WTC11 (cell line): ENCODE data around the gene TAPBP. TPM values are rescaled to one million over a fixed set of nuclear protein-coding genes. Genes with fewer than 3 reads are reported as not detected.
A peak's percentile ranks its signal among the peaks of the same experiment; 100 is the strongest.

ENCODE experiments used
- CREB1 ChIP-seq: sonication (generic); formaldehyde crosslinking; IDR thresholded peaks from 2 replicates; pipeline ENCODE4 v1.8.0; 2023; ENCODE audit warnings: mild to moderate bottlenecking, missing genetic modification reagents
- E2F1 ChIP-seq: sonication (generic); formaldehyde crosslinking; IDR thresholded peaks from 2 replicates; pipeline ENCODE4 v1.8.0; 2022; ENCODE audit warnings: mild to moderate bottlenecking, missing genetic modification reagents
- ELF4 ChIP-seq: sonication (generic); formaldehyde crosslinking; IDR thresholded peaks from 2 replicates; pipeline ENCODE4 v1.8.1; 2022; ENCODE audit warnings: low read depth, mild to moderate bottlenecking, moderate library complexity, missing genetic modification reagents
- ESRRA ChIP-seq: sonication (generic); formaldehyde crosslinking; IDR thresholded peaks from 2 replicates; pipeline ENCODE4 v1.8.1; 2022; ENCODE audit warnings: mild to moderate bottlenecking, missing genetic modification reagents, borderline replicate concordance
- GRHL2 ChIP-seq: fragments of 250-450 bp; sonication (Bioruptor Pico); IDR thresholded peaks from 2 replicates; pipeline ENCODE4 v1.8.0; 2022; ENCODE audit warnings: mild to moderate bottlenecking, moderate library complexity; ENCODE audit not compliant: insufficient replicate concordance, severe bottlenecking
- HMGA2 ChIP-seq: fragments of 250-450 bp; sonication (Bioruptor Pico); IDR thresholded peaks from 2 replicates; pipeline ENCODE4 v1.4.0; 2021; ENCODE audit warnings: mild to moderate bottlenecking, moderate library complexity
- JAZF1 ChIP-seq: fragments of 250-450 bp; sonication (Bioruptor Pico); IDR thresholded peaks from 2 replicates; pipeline ENCODE4 v1.9.0; 2021; ENCODE audit warnings: moderate library complexity, mild to moderate bottlenecking, inconsistent platforms
- NFE2L1 ChIP-seq: sonication (generic); formaldehyde crosslinking; IDR thresholded peaks from 2 replicates; pipeline ENCODE4 v1.8.1; 2023; ENCODE audit warnings: missing genetic modification reagents
- NR2C2 ChIP-seq: sonication (generic); formaldehyde crosslinking; IDR thresholded peaks from 2 replicates; pipeline ENCODE4 v1.8.0; 2022; ENCODE audit warnings: mild to moderate bottlenecking, missing genetic modification reagents
- SMAD4 ChIP-seq: sonication (generic); formaldehyde crosslinking; IDR thresholded peaks from 2 replicates; pipeline ENCODE4 v1.8.0; 2022; ENCODE audit warnings: mild to moderate bottlenecking, missing genetic modification reagents
- ZNF281 ChIP-seq: sonication (generic); formaldehyde crosslinking; IDR thresholded peaks from 2 replicates; pipeline ENCODE4 v1.8.0; 2023; ENCODE audit warnings: mild to moderate bottlenecking, missing genetic modification reagents
- ZNF671 ChIP-seq: fragments of 250-450 bp; sonication (Bioruptor Pico); IDR thresholded peaks from 2 replicates; pipeline ENCODE4 v1.8.0; 2021; ENCODE audit warnings: mild to moderate bottlenecking
- total RNA-seq: library from RNA; stranded (reverse); gene quantifications from 3 replicates; pipeline ENCODE4 v1.2.3, GENCODE V29; 2021
- TF ChIP-seq, protein P1 (sequence below): fragments of 250-450 bp; sonication (Bioruptor Pico); IDR thresholded peaks from 2 replicates; pipeline ENCODE4 v1.9.0; 2021; ENCODE audit warnings: mild to moderate bottlenecking
- TF ChIP-seq, protein P2 (sequence below): sonication (generic); formaldehyde crosslinking; IDR thresholded peaks from 2 replicates; pipeline ENCODE4 v1.8.0; 2022; ENCODE audit warnings: missing genetic modification reagents
- TF ChIP-seq, protein P3 (sequence below): fragments of 250-450 bp; sonication (Bioruptor Pico); conservative IDR thresholded peaks from 2 replicates; pipeline ENCODE4 v1.9.0; 2021; ENCODE audit warnings: mild to moderate bottlenecking
- TF ChIP-seq, protein P4 (sequence below): sonication (generic); formaldehyde crosslinking; IDR thresholded peaks from 2 replicates; pipeline ENCODE4 v1.8.0; 2022; ENCODE audit warnings: mild to moderate bottlenecking, missing genetic modification reagents
- TF ChIP-seq, protein P5 (sequence below): sonication (generic); formaldehyde crosslinking; IDR thresholded peaks from 2 replicates; pipeline ENCODE4 v1.8.1; 2023; ENCODE audit warnings: mild to moderate bottlenecking, missing genetic modification reagents, borderline replicate concordance
- TF ChIP-seq, protein P6 (sequence below): sonication (generic); formaldehyde crosslinking; IDR thresholded peaks from 2 replicates; pipeline ENCODE4 v1.8.0; 2023; ENCODE audit warnings: missing genetic modification reagents, mild to moderate bottlenecking, borderline replicate concordance

The TAPBP gene
- total RNA-seq, 1 experiment from 2014 or later, result 43.5 TPM

GRCh38 chr6:33276864-33277662 is 36.8 kb downstream of the TAPBP start, which contains the start of gene B3GALT4 (continued):
- TF ChIP-seq ZNF281 (CRISPR knock-in tag) (peak; percentile 90), E2F1 (peak; percentile 90), GRHL2 (CRISPR knock-in tag) (no peak), SMAD4 (no peak), NR2C2 (no peak; the same call in 1 of the 2 replicates), HMGA2 (CRISPR knock-in tag) (no peak), NFE2L1 (CRISPR knock-in tag) (peak; percentile 70; the same call in 1 of the 2 replicates), ZNF671 (CRISPR knock-in tag) (peak; percentile 98), JAZF1 (no peak), ELF4 (peak; percentile 63; the same call in 1 of the 2 replicates), ESRRA (CRISPR knock-in tag) (peak; percentile 95), CREB1 (CRISPR knock-in tag) (peak; percentile 77)
- TF ChIP-seq, protein P1, sequence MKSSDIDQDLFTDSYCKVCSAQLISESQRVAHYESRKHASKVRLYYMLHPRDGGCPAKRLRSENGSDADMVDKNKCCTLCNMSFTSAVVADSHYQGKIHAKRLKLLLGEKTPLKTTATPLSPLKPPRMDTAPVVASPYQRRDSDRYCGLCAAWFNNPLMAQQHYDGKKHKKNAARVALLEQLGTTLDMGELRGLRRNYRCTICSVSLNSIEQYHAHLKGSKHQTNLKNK (CRISPR knock-in tag), result peak; percentile 55; the same call in 1 of the 2 replicates
- TF ChIP-seq, protein P2, sequence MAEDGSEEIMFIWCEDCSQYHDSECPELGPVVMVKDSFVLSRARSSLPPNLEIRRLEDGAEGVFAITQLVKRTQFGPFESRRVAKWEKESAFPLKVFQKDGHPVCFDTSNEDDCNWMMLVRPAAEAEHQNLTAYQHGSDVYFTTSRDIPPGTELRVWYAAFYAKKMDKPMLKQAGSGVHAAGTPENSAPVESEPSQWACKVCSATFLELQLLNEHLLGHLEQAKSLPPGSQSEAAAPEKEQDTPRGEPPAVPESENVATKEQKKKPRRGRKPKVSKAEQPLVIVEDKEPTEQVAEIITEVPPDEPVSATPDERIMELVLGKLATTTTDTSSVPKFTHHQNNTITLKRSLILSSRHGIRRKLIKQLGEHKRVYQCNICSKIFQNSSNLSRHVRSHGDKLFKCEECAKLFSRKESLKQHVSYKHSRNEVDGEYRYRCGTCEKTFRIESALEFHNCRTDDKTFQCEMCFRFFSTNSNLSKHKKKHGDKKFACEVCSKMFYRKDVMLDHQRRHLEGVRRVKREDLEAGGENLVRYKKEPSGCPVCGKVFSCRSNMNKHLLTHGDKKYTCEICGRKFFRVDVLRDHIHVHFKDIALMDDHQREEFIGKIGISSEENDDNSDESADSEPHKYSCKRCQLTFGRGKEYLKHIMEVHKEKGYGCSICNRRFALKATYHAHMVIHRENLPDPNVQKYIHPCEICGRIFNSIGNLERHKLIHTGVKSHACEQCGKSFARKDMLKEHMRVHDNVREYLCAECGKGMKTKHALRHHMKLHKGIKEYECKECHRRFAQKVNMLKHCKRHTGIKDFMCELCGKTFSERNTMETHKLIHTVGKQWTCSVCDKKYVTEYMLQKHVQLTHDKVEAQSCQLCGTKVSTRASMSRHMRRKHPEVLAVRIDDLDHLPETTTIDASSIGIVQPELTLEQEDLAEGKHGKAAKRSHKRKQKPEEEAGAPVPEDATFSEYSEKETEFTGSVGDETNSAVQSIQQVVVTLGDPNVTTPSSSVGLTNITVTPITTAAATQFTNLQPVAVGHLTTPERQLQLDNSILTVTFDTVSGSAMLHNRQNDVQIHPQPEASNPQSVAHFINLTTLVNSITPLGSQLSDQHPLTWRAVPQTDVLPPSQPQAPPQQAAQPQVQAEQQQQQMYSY (CRISPR knock-in tag), result peak; percentile 69
- TF ChIP-seq, protein P3, sequence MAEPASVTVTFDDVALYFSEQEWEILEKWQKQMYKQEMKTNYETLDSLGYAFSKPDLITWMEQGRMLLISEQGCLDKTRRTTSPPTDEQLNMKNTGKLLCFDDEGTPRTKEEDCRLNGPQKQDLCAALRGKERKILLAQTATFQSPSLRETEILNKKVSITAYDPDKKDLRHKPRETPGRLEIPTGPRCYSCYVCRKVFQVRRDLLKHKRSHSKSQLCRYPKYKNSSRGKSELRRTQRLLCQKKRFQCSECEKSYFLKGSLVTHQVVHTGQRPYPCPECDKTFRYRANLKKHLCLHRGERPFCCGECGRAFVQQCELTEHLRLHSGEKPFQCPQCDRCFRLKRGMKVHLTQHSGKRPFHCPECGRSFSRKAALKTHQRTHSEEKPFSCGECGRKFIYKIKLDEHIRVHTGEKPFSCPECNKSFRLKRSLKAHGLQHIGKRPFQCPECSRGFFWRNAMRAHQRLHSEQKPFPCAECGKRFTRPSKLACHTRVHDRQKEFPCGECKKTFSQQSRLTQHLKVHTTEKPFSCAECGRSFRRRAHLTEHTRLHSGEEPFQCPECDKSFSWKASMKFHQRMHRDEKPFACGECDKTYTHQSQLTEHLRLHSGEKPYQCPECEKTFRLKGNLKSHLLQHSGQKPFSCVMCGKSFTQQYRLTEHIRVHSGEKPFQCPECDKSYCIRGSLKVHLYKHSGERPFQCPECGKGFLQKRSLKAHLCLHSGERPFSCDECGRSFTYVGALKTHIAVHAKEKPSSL, result peak; percentile 97
- TF ChIP-seq, protein P4, sequence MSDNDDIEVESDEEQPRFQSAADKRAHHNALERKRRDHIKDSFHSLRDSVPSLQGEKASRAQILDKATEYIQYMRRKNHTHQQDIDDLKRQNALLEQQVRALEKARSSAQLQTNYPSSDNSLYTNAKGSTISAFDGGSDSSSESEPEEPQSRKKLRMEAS (CRISPR knock-in tag), result peak; percentile 72; the same call in 1 of the 2 replicates
- TF ChIP-seq, protein P5, sequence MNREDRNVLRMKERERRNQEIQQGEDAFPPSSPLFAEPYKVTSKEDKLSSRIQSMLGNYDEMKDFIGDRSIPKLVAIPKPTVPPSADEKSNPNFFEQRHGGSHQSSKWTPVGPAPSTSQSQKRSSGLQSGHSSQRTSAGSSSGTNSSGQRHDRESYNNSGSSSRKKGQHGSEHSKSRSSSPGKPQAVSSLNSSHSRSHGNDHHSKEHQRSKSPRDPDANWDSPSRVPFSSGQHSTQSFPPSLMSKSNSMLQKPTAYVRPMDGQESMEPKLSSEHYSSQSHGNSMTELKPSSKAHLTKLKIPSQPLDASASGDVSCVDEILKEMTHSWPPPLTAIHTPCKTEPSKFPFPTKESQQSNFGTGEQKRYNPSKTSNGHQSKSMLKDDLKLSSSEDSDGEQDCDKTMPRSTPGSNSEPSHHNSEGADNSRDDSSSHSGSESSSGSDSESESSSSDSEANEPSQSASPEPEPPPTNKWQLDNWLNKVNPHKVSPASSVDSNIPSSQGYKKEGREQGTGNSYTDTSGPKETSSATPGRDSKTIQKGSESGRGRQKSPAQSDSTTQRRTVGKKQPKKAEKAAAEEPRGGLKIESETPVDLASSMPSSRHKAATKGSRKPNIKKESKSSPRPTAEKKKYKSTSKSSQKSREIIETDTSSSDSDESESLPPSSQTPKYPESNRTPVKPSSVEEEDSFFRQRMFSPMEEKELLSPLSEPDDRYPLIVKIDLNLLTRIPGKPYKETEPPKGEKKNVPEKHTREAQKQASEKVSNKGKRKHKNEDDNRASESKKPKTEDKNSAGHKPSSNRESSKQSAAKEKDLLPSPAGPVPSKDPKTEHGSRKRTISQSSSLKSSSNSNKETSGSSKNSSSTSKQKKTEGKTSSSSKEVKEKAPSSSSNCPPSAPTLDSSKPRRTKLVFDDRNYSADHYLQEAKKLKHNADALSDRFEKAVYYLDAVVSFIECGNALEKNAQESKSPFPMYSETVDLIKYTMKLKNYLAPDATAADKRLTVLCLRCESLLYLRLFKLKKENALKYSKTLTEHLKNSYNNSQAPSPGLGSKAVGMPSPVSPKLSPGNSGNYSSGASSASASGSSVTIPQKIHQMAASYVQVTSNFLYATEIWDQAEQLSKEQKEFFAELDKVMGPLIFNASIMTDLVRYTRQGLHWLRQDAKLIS (CRISPR knock-in tag), result 0 out of 2 replicates have a peak, but pooled peaks have one; percentile 30
- TF ChIP-seq, protein P6, sequence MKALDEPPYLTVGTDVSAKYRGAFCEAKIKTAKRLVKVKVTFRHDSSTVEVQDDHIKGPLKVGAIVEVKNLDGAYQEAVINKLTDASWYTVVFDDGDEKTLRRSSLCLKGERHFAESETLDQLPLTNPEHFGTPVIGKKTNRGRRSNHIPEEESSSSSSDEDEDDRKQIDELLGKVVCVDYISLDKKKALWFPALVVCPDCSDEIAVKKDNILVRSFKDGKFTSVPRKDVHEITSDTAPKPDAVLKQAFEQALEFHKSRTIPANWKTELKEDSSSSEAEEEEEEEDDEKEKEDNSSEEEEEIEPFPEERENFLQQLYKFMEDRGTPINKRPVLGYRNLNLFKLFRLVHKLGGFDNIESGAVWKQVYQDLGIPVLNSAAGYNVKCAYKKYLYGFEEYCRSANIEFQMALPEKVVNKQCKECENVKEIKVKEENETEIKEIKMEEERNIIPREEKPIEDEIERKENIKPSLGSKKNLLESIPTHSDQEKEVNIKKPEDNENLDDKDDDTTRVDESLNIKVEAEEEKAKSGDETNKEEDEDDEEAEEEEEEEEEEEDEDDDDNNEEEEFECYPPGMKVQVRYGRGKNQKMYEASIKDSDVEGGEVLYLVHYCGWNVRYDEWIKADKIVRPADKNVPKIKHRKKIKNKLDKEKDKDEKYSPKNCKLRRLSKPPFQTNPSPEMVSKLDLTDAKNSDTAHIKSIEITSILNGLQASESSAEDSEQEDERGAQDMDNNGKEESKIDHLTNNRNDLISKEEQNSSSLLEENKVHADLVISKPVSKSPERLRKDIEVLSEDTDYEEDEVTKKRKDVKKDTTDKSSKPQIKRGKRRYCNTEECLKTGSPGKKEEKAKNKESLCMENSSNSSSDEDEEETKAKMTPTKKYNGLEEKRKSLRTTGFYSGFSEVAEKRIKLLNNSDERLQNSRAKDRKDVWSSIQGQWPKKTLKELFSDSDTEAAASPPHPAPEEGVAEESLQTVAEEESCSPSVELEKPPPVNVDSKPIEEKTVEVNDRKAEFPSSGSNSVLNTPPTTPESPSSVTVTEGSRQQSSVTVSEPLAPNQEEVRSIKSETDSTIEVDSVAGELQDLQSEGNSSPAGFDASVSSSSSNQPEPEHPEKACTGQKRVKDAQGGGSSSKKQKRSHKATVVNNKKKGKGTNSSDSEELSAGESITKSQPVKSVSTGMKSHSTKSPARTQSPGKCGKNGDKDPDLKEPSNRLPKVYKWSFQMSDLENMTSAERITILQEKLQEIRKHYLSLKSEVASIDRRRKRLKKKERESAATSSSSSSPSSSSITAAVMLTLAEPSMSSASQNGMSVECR (CRISPR knock-in tag), result 0 out of 2 replicates have a peak, but pooled peaks have one; percentile 53
